Activated CD4-positive, alpha-beta T cell treated with anti-CD3 and anti-CD28 coated beads, Interleukin-2, amount 10 ng/mL, durations not matched to agents 24 days and 14 days (primary cell): ENCODE results near the gene NSMCE1. TPM values are rescaled to one million over a fixed set of nuclear protein-coding genes. Genes with fewer than 3 reads are reported as not detected.
"Not testable (repeated sequence)": the region's sequence is repeated elsewhere in the genome, so short reads cannot be mapped to it uniquely, and the experiment has no call there.

Source experiments
- DNase-seq: peaks from one replicate; pipeline ENCODE4 v3.0.0; 2022
- H3K27ac Mint-ChIP-seq: one replicate; pipeline ENCODE4 v1.8.0; 2022; ENCODE audit warnings: mild to moderate bottlenecking, mixed read lengths
- H3K27me3 Mint-ChIP-seq: one replicate; pipeline ENCODE4 v1.8.0; 2022; ENCODE audit warnings: mixed read lengths
- H3K36me3 Mint-ChIP-seq: one replicate; pipeline ENCODE4 v1.8.0; 2022; ENCODE audit warnings: low read depth, mild to moderate bottlenecking, mixed read lengths
- H3K4me1 Mint-ChIP-seq: one replicate; pipeline ENCODE4 v1.8.0; 2021; ENCODE audit warnings: mixed read lengths
- H3K4me3 Mint-ChIP-seq: one replicate; pipeline ENCODE4 v1.8.0; 2022; ENCODE audit warnings: mild to moderate bottlenecking, moderate library complexity, mixed read lengths
- H3K9me3 Mint-ChIP-seq: one replicate; pipeline ENCODE4 v1.8.0; 2021; ENCODE audit warnings: mixed read lengths
- intact Hi-C: fragments of 100-400 bp; cut with micrococcal nuclease; formaldehyde crosslinking; loops from one replicate; pipeline ENCODE4 v1.15.1; 2023
- total RNA-seq: library from RNA; stranded (reverse); gene quantifications from 2 replicates; pipeline ENCODE4 v1.2.3, GENCODE V29; 2022

Gene NSMCE1
- total RNA-seq, 1 donor from 2014 or later = 149 TPM

DNA sequence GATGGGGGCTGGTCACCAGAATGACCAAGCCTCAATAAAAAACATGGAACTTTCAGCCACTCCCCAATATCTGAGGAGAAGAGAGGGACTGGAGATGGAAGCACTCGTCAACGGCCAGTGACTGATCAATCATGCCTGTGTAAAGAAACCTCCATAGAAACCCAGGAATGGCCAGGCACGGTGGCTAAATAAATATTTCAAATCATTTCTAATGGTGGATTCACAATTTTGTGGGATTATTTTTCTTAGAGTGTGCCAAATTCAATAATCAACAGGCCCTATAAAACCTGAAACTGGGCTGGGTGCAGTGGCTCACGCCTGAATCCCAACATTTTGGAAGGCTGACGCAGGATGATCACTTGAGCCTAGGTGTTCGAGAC, 16.4 kb downstream of the NSMCE1 start:
- peaks cover 70% of the 10 kb centered on the region for H3K36me3 Mint-ChIP-seq
- H3K4me3 Mint-ChIP-seq = peak overlapping the region; percentile 46
- DNase-seq = no peak
- H3K4me1 Mint-ChIP-seq = peaks cover 78% of the 10 kb centered on the region
- peak overlapping the region; percentile 96 for H3K27ac Mint-ChIP-seq
- intact Hi-C loops = no loop called here
- no peaks in the 10 kb centered on the region for H3K27me3 Mint-ChIP-seq
- H3K9me3 Mint-ChIP-seq = no peaks in the 10 kb centered on the region

DNA sequence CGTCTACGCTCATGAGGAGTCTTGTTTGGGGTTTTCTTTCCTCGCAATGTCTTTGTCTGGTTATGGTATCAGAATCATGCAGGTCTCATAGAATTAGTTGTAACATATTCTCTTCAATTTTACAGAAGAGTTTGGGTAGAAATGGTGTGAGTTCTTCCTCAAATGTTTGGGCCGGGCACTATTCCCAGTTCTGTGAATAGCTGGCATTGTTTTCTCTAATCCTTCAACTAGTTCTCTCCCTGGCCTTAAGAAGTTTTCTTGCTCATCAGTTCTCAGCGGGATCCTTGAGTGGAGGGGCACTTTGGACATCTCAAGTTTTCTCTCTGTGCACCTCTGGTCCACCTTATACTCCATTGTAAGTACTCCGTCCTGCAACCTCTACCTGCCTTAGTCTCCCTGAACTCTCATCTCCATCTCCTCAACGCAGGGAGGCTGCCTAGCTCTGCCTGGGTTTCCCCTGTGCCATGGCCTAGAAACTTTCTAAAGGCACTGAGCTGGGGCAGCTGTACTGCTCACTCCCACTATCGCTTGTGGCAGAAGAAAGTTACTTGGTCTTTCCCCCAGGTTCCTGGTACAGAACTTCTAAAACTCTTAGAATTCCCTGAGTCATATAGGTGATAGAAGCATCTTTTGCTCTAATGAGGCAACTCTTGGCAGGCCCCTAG, 16.9 kb downstream of the NSMCE1 start:
- Mint-ChIP-seq H3K4me1 (peaks cover 79% of the 10 kb centered on the region), H3K4me3 (peak overlapping the region; percentile 46), H3K9me3 (no peaks in the 10 kb centered on the region), H3K27me3 (no peaks in the 10 kb centered on the region), H3K36me3 (peaks cover 69% of the 10 kb centered on the region), H3K27ac (peak overlapping the region; percentile 96)
- intact Hi-C loops = no loop called here
- no peak for DNase-seq

DNA sequence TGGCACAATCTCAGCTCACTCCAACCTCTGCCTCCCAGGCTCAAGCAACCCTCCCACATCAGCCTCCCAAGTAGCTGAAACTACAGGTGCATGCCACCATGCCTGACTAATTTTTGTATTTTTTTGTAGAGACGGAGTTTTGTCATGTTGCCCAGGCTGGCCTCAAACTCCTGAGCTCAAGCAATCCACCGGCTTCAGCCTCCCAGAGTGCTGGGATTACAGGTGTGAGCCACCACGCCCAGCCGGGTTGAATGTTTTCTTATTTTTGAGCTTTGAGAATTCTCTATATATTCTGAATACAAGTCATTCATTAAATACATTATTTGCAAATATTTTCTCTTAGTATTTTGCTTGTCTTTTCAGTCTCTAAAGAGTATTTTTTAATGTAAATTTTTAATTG, 19.7 kb downstream of the NSMCE1 start:
- Mint-ChIP-seq H3K4me1 (peaks cover 80% of the 10 kb centered on the region), H3K27ac (peak overlapping the region; percentile 30)

DNA sequence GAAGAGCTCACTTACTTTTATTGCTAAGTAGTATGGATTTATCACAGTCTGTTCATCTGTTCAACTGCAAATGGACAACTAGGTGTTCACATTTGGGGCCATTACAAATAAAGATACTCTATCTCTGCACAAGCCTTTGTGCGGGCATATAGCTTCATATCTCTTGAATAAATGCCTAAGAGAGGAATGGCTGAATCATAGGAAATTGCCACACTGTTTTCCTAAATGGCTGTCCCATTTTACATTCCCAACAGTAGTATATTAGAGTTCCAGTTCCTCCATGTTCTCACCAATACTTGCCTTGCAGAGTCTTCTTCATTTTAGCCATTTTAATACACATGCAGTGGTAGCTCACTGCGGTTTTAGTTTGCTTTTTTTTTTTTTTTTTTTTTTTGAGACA, 20.5 kb downstream of the NSMCE1 start:
- no peak for DNase-seq
- H3K9me3 Mint-ChIP-seq = no peaks in the 10 kb centered on the region
- peak overlapping the region; percentile 86 for H3K27ac Mint-ChIP-seq
- H3K4me1 Mint-ChIP-seq = peaks cover 79% of the 10 kb centered on the region
- H3K4me3 Mint-ChIP-seq = no peak overlapping the region
- intact Hi-C loops = no loop called here
- no peaks in the 10 kb centered on the region for H3K27me3 Mint-ChIP-seq
- H3K36me3 Mint-ChIP-seq = peaks cover 49% of the 10 kb centered on the region

More for the DNA sequence above, 19.7 kb downstream of the NSMCE1 start:
- peaks cover 53% of the 10 kb centered on the region for H3K36me3 Mint-ChIP-seq
- H3K9me3 Mint-ChIP-seq, intact Hi-C loops, H3K4me3 Mint-ChIP-seq, DNase-seq, H3K27me3 Mint-ChIP-seq: not testable (repeated sequence)

DNA sequence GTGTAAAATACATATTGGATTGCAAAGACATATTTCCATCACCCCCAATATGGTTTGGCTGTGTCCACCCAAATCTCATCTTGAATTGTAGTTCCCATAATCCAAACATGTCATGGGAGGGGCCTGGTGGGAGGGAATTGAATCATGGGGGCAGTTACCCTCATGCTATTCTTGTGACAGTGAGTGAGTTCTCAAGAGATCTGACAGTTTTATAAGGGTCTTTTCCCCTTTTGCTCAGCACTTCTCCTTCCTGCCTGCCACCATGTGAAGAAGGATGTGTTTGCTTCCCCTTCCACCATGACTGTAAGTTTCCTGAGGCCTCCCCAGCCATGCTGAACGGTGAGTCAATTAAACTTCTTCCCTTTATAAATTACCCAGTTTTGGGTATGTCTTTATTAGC, 21.5 kb downstream of the NSMCE1 start:
- DNase-seq, H3K27me3 Mint-ChIP-seq, H3K9me3 Mint-ChIP-seq, intact Hi-C loops: not testable (repeated sequence)
- Mint-ChIP-seq H3K4me1 (peaks cover 80% of the 10 kb centered on the region), H3K36me3 (peaks cover 49% of the 10 kb centered on the region), H3K4me3 (peak overlapping the region; percentile 29), H3K27ac (peak overlapping the region; percentile 86)

DNA sequence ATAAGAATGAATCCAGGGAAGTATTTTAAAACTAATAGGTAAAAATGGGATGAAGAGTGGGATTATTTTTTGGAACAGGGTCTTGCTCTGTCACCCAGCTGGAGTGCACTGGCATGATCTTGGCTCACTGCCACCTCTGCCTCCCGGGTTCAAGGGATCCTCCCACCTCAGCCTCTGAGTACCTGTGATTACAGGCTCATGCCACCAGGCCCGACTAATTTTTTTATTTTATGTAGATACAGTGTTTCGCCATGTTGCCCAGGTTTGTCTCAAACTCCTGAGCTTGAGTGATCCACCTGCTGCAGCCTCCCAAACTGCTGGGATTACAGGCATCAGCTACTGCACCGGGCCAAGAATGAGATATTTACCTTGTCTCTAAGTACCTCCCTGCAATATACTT, 22.1 kb downstream of the NSMCE1 start:
- H3K4me3 Mint-ChIP-seq = peak overlapping the region; percentile 37
- DNase-seq = no peak
- peaks cover 80% of the 10 kb centered on the region for H3K4me1 Mint-ChIP-seq
- no peaks in the 10 kb centered on the region for H3K27me3 Mint-ChIP-seq
- intact Hi-C loops = loop anchor here (1.0 kb wide), 2 partner anchors 8 to 9 kb away; no protein-coding TSS in a partner anchor
- H3K27ac Mint-ChIP-seq = peak overlapping the region; percentile 86
- H3K36me3 Mint-ChIP-seq = peaks cover 46% of the 10 kb centered on the region
- H3K9me3 Mint-ChIP-seq = no peaks in the 10 kb centered on the region

DNA sequence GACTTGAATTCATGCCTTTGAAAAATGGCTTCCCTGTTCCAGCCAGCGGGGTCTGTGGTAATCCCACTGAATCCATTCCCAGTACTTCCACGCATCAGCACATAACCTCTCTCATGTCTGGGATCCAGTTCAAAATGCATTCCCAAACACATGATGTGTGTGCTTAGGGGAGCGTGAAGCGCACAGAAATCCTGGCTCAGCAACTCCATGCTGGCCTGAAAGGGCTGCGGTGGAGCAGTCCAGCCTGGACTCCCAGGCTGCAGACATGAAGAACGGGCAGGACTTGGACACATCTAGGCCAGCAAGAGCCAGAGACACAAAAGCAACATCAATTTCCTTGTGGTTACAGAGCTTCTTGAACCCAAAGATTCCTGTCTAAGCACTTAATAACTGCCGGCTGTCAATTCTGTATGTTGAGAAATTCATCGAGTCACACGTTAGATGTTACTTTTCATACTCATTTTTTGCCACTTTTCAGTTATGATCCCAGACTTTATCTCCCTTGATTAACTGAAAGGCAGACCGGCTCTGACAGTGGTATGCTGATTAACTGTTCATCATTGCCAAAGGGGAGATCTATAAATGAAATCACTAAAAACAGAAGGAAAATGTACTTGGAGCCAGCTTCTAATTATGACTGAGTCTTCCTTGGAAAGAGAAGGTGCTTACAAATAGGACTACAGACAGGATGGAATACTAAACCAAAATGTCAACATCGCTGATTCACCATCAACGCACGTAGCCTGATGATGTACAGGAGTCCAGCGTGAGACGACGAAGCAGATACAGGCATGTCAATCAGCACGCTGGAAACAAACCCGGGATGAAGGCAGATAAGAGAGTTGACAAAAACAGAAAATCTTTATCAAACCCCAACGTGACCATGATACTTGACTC, 23.0 kb downstream of the NSMCE1 start:
- peak; percentile 80 for DNase-seq
- Mint-ChIP-seq H3K27me3 (no peaks in the 10 kb centered on the region), H3K36me3 (peaks cover 44% of the 10 kb centered on the region), H3K27ac (peak overlapping the region; percentile 86), H3K9me3 (no peaks in the 10 kb centered on the region), H3K4me1 (peaks cover 76% of the 10 kb centered on the region), H3K4me3 (peak overlapping the region; percentile 37)
- intact Hi-C loops = loop anchor here (1.0 kb wide), 2 partner anchors 8 to 9 kb away; no protein-coding TSS in a partner anchor

DNA sequence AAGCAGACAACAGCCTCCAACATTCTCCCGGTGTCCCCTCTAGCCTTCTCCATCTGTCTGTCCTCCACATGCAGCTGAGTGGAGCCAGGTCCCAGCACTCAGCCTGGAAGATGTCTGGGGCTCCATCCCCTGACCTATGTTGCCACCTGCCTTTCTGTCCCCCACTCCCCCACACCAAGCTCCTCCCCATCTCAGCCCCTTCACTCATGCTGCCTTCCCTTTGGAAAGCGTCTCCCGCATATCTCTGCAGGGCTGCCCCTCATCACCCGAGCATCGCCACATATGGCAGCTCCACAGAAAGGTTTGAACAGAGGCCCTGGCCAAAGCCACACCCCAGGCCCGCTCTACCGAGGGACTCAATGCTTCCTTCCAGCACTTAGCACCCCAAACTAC, 24.2 kb downstream of the NSMCE1 start:
- peaks cover 75% of the 10 kb centered on the region for H3K4me1 Mint-ChIP-seq
- no peaks in the 10 kb centered on the region for H3K9me3 Mint-ChIP-seq
- H3K36me3 Mint-ChIP-seq = peaks cover 37% of the 10 kb centered on the region
- intact Hi-C loops = no loop called here
- H3K4me3 Mint-ChIP-seq = peak overlapping the region; percentile 18
- DNase-seq = no peak
- H3K27me3 Mint-ChIP-seq = no peaks in the 10 kb centered on the region
- peak overlapping the region; percentile 86 for H3K27ac Mint-ChIP-seq

DNA sequence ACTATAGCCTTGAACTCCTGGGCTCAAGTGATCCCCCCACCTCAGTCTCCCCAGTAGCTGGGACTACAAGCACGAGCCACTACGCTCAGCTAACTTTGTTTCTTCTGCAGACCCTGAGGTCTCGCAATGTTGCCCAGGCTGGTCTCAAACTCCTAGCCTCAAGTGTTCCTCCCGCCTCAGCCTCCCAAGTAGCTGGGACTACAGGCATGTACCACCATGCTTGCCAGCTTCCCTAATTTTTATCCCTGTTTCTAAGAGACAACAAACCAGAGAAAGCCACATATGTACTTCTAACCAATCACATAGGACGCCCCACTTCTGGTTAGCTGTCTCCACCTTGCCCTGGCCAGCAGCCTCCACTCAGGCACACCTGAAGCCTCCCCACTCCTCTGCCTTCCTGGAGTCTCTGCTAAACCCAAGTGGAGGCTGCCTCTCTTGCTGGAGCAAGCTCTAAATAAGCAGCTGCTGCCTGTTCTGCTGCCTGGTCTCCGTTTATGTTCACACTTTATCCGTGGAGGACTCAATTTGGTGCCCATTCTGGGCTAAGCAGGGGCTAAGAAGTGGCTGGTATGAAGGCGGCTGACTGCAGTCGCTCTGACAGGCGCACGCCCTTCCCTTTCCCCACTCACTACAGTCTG, 24.7 kb downstream of the NSMCE1 start:
- Mint-ChIP-seq H3K27me3 (no peaks in the 10 kb centered on the region), H3K36me3 (peaks cover 36% of the 10 kb centered on the region), H3K27ac (peak overlapping the region; percentile 86), H3K4me1 (peaks cover 78% of the 10 kb centered on the region), H3K4me3 (peak overlapping the region; percentile 18), H3K9me3 (no peaks in the 10 kb centered on the region)
- intact Hi-C loops = no loop called here
- DNase-seq = no peak

DNA sequence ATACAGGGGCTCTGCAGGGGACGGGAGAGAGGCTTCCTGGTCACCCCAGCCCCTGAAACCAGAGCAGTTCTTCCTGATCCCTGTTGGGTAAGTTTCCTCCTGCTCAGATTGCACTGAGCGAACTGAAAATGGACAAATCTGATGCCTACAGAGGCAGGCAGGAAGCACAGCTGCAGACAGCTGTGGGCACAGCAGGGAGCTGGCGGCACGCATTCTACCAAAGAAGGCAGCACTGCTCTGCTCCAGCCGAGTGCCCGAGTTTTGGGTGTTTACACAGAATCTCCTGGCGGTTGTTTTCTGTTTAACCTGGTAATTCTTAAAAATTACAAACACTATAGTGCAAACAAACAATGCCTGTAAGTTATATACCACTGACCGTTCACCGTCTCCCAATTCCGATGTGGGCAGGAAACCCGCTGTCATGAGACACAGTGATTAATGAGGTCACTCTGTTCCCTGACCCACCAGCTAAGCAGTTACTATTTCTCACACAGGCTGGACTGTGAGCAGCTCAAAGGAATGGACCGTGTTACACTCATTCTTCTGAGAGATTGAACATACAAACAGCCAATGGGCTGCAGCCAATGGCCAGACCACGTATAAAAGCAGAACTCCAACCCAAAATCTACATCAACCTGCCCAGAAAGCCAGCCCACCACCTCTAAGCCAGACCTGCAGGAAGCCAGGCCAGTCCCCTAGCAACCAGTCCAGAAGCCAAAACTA, 25.5 kb downstream of the NSMCE1 start:
- H3K4me3 Mint-ChIP-seq = peak overlapping the region; percentile 61
- H3K9me3 Mint-ChIP-seq = no peaks in the 10 kb centered on the region
- H3K36me3 Mint-ChIP-seq = peaks cover 33% of the 10 kb centered on the region
- intact Hi-C loops = no loop called here
- DNase-seq = peak; percentile 78
- H3K27ac Mint-ChIP-seq = peak overlapping the region; percentile 82
- H3K4me1 Mint-ChIP-seq = peaks cover 81% of the 10 kb centered on the region
- no peaks in the 10 kb centered on the region for H3K27me3 Mint-ChIP-seq

DNA sequence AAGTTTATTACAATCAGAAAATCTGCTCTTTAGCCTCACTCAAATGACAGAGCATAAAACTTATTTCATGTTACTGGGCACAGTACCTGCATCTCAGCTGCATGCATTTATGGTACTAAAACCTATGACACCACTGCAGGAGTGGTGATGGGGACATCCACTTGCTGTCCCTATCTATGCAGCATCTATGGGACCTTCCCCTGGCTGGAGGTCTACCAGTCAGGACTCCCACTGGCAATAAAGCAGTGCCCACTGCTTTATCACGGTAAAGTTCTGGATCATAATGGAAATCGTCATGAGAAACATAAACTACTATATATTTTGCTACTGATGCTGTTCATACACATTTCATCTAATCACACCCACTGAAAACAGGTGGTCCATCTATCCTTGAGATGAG, 26.2 kb downstream of the NSMCE1 start:
- Mint-ChIP-seq H3K9me3 (no peaks in the 10 kb centered on the region), H3K4me3 (peak overlapping the region; percentile 61), H3K4me1 (peaks cover 83% of the 10 kb centered on the region), H3K27ac (peak overlapping the region; percentile 82), H3K36me3 (peaks cover 30% of the 10 kb centered on the region), H3K27me3 (no peaks in the 10 kb centered on the region)
- intact Hi-C loops = no loop called here
- DNase-seq = no peak

DNA sequence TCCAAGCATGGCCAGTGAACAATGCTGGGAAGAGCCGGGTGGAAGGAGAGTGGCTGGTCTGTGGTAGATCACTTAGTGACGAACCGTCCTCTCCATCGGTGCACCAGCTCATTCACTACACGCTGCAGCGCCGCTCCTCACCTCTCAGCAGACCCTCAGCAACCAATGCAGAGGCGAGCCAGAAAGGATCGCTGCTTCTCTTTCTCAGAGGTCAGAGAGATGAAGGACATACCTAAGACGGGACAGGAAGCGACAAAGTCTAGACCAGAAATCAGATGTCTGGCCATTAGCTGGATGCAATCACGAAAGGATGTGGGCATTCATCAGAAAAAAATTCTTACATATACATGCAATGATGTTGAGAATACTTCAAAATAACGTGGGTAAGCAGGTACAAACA, 26.9 kb downstream of the NSMCE1 start:
- Mint-ChIP-seq H3K27ac (peak overlapping the region; percentile 74), H3K4me1 (peaks cover 83% of the 10 kb centered on the region), H3K36me3 (peaks cover 27% of the 10 kb centered on the region), H3K27me3 (no peaks in the 10 kb centered on the region), H3K9me3 (no peaks in the 10 kb centered on the region), H3K4me3 (peak overlapping the region; percentile 12)
- intact Hi-C loops = no loop called here
- DNase-seq = no peak

DNA sequence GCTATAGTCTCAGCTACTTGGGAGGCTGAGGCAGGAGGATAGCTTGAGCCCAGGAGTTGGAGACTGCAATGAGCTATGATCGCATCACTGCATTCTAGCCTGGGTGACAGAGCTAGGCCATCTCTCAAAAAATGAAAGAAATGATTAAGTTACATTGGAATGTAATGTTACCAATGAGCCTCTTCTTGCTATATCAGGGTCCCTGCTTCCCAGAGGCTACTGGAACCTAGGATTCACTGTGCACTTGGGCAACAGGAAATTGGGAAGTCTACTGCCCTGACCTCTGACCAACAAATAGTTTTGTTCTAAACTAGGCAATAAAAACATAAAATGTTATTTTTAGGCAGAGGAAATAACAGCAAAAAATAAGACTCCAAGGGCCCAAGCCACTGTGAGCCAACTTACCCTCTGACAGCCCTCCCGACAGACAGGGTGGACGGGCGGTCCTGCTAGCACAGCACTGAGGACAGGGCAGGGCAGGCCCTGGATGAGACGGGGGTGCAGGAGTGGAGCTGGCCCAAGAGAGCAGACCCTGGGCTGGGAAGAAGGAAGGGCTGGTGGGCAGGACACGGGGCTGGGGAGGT, 27.5 kb downstream of the NSMCE1 start:
- no peak overlapping the region for H3K4me3 Mint-ChIP-seq
- H3K36me3 Mint-ChIP-seq = peaks cover 27% of the 10 kb centered on the region
- intact Hi-C loops = no loop called here
- H3K27me3 Mint-ChIP-seq = no peaks in the 10 kb centered on the region
- no peaks in the 10 kb centered on the region for H3K9me3 Mint-ChIP-seq
- peak overlapping the region; percentile 74 for H3K27ac Mint-ChIP-seq
- peaks cover 81% of the 10 kb centered on the region for H3K4me1 Mint-ChIP-seq
- no peak for DNase-seq
